ENCODE results near the gene CYFIP1.

CYFIP1 gene

GRCh38 chr15:22880981-22881738 is 99.0 kb downstream of the CYFIP1 start:
- no peak for DNase-seq
- Histone ChIP-seq H3K27ac (no peak overlapping the region), H3K9me3 (no peaks in the 10 kb centered on the region), H3K4me3 (no peak overlapping the region), H3K36me3 (peaks cover 65 to 94% (median 68%) of the 10 kb centered on the region in 3 donors), H3K27me3 (no peaks in the 10 kb centered on the region), H3K4me1 (no peaks in the 10 kb centered on the region)
- TF ChIP-seq CTCF (IDR thresholded peaks at IDR 0.05) = no peak
- intact Hi-C loops (cut with DNase I; ENCODE audit: low total_unique reads) = no loop called here

DNA sequence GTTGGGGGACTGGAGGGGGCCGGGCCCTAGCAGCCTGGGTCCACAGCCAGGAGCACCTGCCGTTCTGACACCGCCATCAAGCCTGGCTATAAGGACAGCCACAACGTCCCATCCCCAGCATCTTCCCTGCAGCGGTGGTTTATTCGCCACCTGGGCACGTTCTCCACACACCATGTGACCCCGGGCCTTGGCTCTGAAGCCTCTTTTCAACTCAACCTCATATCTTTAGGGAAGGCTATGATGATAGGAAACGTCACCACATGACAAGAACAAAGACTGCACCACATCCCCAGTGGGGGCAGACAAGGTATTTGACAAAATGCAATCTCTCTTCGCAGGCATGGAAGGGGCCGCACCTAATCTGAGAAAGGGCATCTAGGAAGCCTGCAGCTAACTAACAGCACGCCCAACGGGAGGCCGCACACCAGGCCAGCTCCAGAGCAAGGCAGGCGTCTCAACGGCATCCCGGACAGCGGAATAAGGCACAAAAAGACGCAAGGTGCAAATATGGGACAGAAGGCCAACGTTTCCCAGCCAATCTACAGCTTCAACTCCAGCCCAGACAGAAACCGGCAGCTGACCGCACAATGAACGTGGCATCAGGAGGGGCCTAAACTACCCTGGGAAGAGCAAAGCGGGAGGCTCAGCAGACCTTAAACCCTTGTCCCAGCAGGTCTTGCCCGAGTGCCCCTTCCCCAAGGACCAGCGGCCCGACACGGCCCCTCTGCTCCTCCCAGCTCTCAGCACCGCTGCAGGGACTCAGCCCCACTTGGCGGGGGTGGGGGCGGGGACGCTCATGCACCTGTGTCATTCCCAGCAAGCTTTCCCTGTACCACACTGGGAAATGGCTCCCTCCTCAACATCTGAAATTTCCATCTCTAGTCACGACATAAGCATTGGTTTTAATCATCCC is 99.8 kb downstream of the CYFIP1 start:
- Histone ChIP-seq H3K36me3 (peaks cover 72 to 94% (median 72%) of the 10 kb centered on the region in 3 donors), H3K27me3 (no peaks in the 10 kb centered on the region), H3K4me3 (no peak overlapping the region), H3K9me3 (no peaks in the 10 kb centered on the region), H3K4me1 (no peaks in the 10 kb centered on the region), H3K27ac (no peak overlapping the region)
- no peak for TF ChIP-seq CTCF (IDR thresholded peaks at IDR 0.05)
- no peak for DNase-seq
- intact Hi-C loops (cut with DNase I; ENCODE audit: low total_unique reads) = no loop called here

DNA sequence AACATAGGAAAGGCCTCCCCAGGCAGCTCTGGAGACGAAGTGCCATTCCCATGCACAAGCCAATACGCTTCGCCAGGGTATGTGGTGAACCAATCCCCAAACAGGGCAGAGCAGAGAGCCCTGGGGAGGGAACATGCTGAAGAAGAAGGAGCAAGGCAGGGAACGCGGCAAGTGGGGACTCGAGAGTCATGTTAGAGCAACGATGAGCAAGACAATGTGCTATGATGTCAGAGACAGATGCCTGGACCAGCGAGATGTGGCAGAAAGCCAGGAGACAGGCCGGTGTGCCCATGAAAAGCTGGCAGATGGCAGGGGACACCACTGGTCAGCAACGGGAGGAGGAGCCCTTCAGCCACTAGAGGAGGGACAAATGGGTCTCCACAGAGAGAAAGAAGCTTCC is 102.1 kb downstream of the CYFIP1 start:
- H3K36me3 ChIP-seq = peaks cover 92 to 100% (median 93%) of the 10 kb centered on the region in 3 donors
- H3K4me3 ChIP-seq = no peak overlapping the region
- H3K9me3 ChIP-seq = no peaks in the 10 kb centered on the region
- H3K4me1 ChIP-seq = no peaks in the 10 kb centered on the region
- H3K27me3 ChIP-seq = no peaks in the 10 kb centered on the region
- DNase-seq = no peak
- intact Hi-C loops (cut with DNase I; ENCODE audit: low total_unique reads) = no loop called here
- no peak for TF ChIP-seq CTCF (IDR thresholded peaks at IDR 0.05)
- no peak overlapping the region for H3K27ac ChIP-seq

DNA sequence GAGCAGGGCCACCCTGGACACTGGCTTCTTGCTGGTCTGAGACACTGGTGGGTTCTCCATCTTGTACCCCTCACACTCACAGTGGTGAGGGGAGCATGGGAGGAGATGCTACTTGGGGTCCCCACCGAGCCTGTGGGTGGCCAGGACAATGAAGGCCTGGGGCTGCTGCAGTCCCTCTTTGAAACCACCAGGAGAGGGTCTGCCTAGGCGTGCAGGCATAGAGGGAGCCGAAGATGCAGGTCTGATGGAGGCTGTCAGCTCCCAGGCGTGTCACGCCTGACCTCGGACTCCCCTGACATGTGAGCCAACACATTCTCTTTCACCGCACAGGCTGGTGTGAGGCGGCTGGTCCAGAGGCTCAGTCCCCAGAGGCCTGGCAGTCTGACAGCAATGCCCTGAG is 102.6 kb downstream of the CYFIP1 start:
- intact Hi-C loops (cut with DNase I; ENCODE audit: low total_unique reads) = no loop called here

GRCh38 chr15:22877117-22877516 is 103.1 kb downstream of the CYFIP1 start:
- no peaks in the 10 kb centered on the region for H3K4me1 ChIP-seq
- no peak overlapping the region for H3K27ac ChIP-seq
- no peak overlapping the region for H3K4me3 ChIP-seq
- intact Hi-C loops (cut with DNase I; ENCODE audit: low total_unique reads) = no loop called here
- DNase-seq = no peak
- no peaks in the 10 kb centered on the region for H3K27me3 ChIP-seq
- H3K9me3 ChIP-seq = no peaks in the 10 kb centered on the region
- no peak for TF ChIP-seq CTCF (IDR thresholded peaks at IDR 0.05)
- peaks cover 91 to 100% (median 96%) of the 10 kb centered on the region in 3 donors for H3K36me3 ChIP-seq

More for the DNA sequence above, 102.6 kb downstream of the CYFIP1 start:
- Histone ChIP-seq H3K4me1 (no peaks in the 10 kb centered on the region), H3K36me3 (peaks cover 92 to 100% (median 96%) of the 10 kb centered on the region in 3 donors), H3K9me3 (no peaks in the 10 kb centered on the region), H3K27ac (no peak overlapping the region), H3K4me3 (no peak overlapping the region), H3K27me3 (no peaks in the 10 kb centered on the region)
- DNase-seq = no peak
- TF ChIP-seq CTCF (IDR thresholded peaks at IDR 0.05) = no peak
